Neural cell (in vitro differentiated cells): ENCODE data around the gene SLC25A26.

ENCODE experiments used
- EP300 ChIP-seq: fragments of 450-650 bp; conservative IDR thresholded peaks from 2 replicates; pipeline ENCODE4 v1.6.1; 2014; ENCODE audit warnings: antibody characterized with exemption, mild to moderate bottlenecking, moderate library complexity; ENCODE audit not compliant: poor library complexity, severe bottlenecking
- EZH2 ChIP-seq: fragments of 200-600, 300-800 bp; shearing (Covaris generic), sonication (generic); IDR thresholded peaks from 2 replicates; pipeline ENCODE4 v1.6.1; 2014; ENCODE audit warnings: antibody characterized with exemption, low read length, borderline replicate concordance, mild to moderate bottlenecking; ENCODE audit not compliant: insufficient read depth, poor library complexity, severe bottlenecking
- POLR2AphosphoS5 ChIP-seq: IDR thresholded peaks from 2 replicates; pipeline ENCODE4 v1.6.1; 2012
- RAD21 ChIP-seq: fragments of 450-650 bp; conservative IDR thresholded peaks from 2 replicates; pipeline ENCODE4 v1.6.1; 2014; ENCODE audit warnings: antibody characterized with exemption, mild to moderate bottlenecking, moderate library complexity
- SMC3 ChIP-seq: fragments of 450-650 bp; conservative IDR thresholded peaks from 2 replicates; pipeline ENCODE4 v1.6.1; 2014; ENCODE audit warnings: antibody characterized with exemption, mild to moderate bottlenecking, moderate library complexity; ENCODE audit not compliant: poor library complexity
- TAF1 ChIP-seq: IDR thresholded peaks from 2 replicates; pipeline ENCODE4 v1.6.1; 2012; ENCODE audit warnings: low read depth
- TF ChIP-seq, protein P1 (sequence below): fragments of 450-650 bp; IDR thresholded peaks from 2 replicates; pipeline ENCODE4 v1.5.1; 2014; ENCODE audit warnings: antibody characterized with exemption, mild to moderate bottlenecking, moderate library complexity; ENCODE audit not compliant: poor library complexity, severe bottlenecking
- TF ChIP-seq, protein P2 (sequence below): IDR thresholded peaks from 2 replicates; pipeline ENCODE4 v1.6.1; 2012; ENCODE audit warnings: borderline replicate concordance

DNA sequence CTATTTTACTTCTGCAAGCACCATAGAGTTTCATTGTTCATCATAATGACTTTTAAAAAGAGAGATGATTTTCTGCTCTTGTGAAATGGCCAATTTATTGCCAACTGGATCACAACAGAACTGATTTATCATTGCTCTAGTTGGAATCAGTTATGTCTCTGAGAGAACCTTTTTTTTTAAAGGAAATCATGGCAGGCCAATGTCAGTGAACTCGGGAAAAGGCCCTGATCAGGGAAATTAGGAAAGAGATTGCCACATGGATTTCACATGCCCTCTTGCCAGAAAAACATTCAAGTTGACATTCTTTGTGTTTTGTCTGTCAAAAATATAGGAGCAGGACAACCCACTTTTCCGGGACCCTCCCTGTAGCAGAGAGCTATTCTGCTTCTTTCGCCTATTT is 12.6 kb upstream of the SLC25A26 start:
- TF ChIP-seq POLR2AphosphoS5 (no peak), RAD21 (no peak), SMC3 (no peak), EP300 (no peak), EZH2 (no peak), TAF1 (no peak)
- TF ChIP-seq, protein P1, sequence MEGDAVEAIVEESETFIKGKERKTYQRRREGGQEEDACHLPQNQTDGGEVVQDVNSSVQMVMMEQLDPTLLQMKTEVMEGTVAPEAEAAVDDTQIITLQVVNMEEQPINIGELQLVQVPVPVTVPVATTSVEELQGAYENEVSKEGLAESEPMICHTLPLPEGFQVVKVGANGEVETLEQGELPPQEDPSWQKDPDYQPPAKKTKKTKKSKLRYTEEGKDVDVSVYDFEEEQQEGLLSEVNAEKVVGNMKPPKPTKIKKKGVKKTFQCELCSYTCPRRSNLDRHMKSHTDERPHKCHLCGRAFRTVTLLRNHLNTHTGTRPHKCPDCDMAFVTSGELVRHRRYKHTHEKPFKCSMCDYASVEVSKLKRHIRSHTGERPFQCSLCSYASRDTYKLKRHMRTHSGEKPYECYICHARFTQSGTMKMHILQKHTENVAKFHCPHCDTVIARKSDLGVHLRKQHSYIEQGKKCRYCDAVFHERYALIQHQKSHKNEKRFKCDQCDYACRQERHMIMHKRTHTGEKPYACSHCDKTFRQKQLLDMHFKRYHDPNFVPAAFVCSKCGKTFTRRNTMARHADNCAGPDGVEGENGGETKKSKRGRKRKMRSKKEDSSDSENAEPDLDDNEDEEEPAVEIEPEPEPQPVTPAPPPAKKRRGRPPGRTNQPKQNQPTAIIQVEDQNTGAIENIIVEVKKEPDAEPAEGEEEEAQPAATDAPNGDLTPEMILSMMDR = no peak
- TF ChIP-seq, protein P2, sequence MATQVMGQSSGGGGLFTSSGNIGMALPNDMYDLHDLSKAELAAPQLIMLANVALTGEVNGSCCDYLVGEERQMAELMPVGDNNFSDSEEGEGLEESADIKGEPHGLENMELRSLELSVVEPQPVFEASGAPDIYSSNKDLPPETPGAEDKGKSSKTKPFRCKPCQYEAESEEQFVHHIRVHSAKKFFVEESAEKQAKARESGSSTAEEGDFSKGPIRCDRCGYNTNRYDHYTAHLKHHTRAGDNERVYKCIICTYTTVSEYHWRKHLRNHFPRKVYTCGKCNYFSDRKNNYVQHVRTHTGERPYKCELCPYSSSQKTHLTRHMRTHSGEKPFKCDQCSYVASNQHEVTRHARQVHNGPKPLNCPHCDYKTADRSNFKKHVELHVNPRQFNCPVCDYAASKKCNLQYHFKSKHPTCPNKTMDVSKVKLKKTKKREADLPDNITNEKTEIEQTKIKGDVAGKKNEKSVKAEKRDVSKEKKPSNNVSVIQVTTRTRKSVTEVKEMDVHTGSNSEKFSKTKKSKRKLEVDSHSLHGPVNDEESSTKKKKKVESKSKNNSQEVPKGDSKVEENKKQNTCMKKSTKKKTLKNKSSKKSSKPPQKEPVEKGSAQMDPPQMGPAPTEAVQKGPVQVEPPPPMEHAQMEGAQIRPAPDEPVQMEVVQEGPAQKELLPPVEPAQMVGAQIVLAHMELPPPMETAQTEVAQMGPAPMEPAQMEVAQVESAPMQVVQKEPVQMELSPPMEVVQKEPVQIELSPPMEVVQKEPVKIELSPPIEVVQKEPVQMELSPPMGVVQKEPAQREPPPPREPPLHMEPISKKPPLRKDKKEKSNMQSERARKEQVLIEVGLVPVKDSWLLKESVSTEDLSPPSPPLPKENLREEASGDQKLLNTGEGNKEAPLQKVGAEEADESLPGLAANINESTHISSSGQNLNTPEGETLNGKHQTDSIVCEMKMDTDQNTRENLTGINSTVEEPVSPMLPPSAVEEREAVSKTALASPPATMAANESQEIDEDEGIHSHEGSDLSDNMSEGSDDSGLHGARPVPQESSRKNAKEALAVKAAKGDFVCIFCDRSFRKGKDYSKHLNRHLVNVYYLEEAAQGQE = no peak
